Measurements from ENCODE around the gene ANKFY1.

The ANKFY1 gene

DNA sequence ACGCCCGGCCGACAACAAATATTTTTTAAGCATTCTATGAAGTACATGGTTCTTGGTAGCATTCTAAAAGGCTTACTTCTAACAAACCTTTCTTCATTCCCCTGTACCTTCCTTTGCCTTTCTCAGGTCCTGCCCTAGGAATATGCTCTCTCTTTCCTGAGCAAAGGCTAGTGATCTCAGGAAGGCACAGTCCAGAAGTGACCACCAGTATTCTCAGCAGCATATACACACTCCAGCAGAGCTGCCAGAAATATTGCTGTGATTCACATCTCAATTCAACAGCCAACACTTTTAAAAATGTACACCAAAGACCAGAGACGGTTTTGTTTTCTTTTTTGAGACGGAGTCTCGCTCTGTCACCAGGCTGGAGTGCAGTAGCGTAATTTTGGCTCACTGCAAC, 41.4 kb upstream of the ANKFY1 start:
- ChIA-PET CTCF (interaction anchor here (0.7 to 1.8 kb wide), 8 partner anchors 8 to 219 kb away, joined by 3 to 12 read pairs (median 4); no protein-coding TSS in a partner anchor), POLR2A (no interaction called here)
- Histone ChIP-seq H3K27ac (ENCODE audit: extremely low read depth, low read depth, low read length) (no peak overlapping the region), H3K4me1 (ENCODE audit: control insufficient read depth, insufficient read depth, low read length) (peaks cover 5% of the 10 kb centered on the region; the same call in 1 of the 2 replicates), H3K9me3 (ENCODE audit: control insufficient read depth, insufficient read depth, low read depth, low read length) (no peaks in the 10 kb centered on the region), H3K4me3 (ENCODE audit: low read depth, low read length) (no peak overlapping the region), H3K36me3 (ENCODE audit: control insufficient read depth in 2 of 2, insufficient read depth in 1 of 2, low read length in 2 of 2) (peaks cover 19 to 38% of the 10 kb centered on the region in 2 experiments)
- TF ChIP-seq, protein P1, sequence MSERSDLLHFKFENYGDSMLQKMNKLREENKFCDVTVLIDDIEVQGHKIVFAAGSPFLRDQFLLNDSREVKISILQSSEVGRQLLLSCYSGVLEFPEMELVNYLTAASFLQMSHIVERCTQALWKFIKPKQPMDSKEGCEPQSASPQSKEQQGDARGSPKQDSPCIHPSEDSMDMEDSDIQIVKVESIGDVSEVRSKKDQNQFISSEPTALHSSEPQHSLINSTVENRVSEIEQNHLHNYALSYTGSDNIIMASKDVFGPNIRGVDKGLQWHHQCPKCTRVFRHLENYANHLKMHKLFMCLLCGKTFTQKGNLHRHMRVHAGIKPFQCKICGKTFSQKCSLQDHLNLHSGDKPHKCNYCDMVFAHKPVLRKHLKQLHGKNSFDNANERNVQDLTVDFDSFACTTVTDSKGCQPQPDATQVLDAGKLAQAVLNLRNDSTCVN (tag by site-specific recombination; optimal IDR thresholded peaks at IDR 0.05) = no peak
- TF ChIP-seq ZNF221 (tag by site-specific recombination; IDR thresholded peaks at IDR 0.05; ENCODE audit: borderline replicate concordance) (no peak), ZBTB48 (tag by site-specific recombination; IDR thresholded peaks at IDR 0.05) (no peak), ZNF140 (tag by site-specific recombination; IDR thresholded peaks at IDR 0.05) (no peak), ZNF701 (tag by site-specific recombination; IDR thresholded peaks at IDR 0.05) (no peak)

GRCh38 chr17:4304417-4305027, 40.7 kb upstream of the ANKFY1 start:
- Histone ChIP-seq H3K9me3 (ENCODE audit: control insufficient read depth, insufficient read depth, low read depth, low read length) (no peaks in the 10 kb centered on the region), H3K4me1 (ENCODE audit: control insufficient read depth, insufficient read depth, low read length) (peaks cover 5% of the 10 kb centered on the region; the same call in 1 of the 2 replicates), H3K27ac (ENCODE audit: extremely low read depth, low read depth, low read length) (no peak overlapping the region), H3K36me3 (ENCODE audit: control insufficient read depth in 2 of 2, insufficient read depth in 1 of 2, low read length in 2 of 2) (peaks cover 19 to 38% of the 10 kb centered on the region in 2 experiments), H3K4me3 (ENCODE audit: low read depth, low read length) (no peak overlapping the region)
- TF ChIP-seq ZNF654 (tag by site-specific recombination; IDR thresholded peaks at IDR 0.05; ENCODE audit: low read depth) (peak; percentile 68), ZNF184 (tag by site-specific recombination; IDR thresholded peaks at IDR 0.05) (0 out of 2 replicates have a peak, but pooled peaks have one; percentile 35), ZNF10 (tag by site-specific recombination; IDR thresholded peaks at IDR 0.05) (no peak), CTCF (tag by site-specific recombination; IDR thresholded peaks at IDR 0.05) (0 out of 2 replicates have a peak, but pooled peaks have one; percentile 16), ZNF660 (tag by site-specific recombination; IDR thresholded peaks at IDR 0.05) (0 out of 2 replicates have a peak, but pooled peaks have one; percentile 39)
- ChIA-PET CTCF (interaction anchor here (0.6 to 2.5 kb wide), 24 partner anchors 9 to 218 kb away, joined by 3 to 21 read pairs (median 4); partner anchors contain the start of gene UBE2G1), POLR2A (no interaction called here)

GRCh38 chr17:4301066-4301465, 37.3 kb upstream of the ANKFY1 start:
- Histone ChIP-seq H3K4me3 (ENCODE audit: low read depth, low read length) (no peak overlapping the region), H3K9me3 (ENCODE audit: control insufficient read depth, insufficient read depth, low read depth, low read length) (no peaks in the 10 kb centered on the region), H3K27ac (ENCODE audit: extremely low read depth, low read depth, low read length) (no peak overlapping the region), H3K4me1 (ENCODE audit: control insufficient read depth, insufficient read depth, low read length) (peaks cover 26% of the 10 kb centered on the region), H3K36me3 (ENCODE audit: control insufficient read depth in 2 of 2, insufficient read depth in 1 of 2, low read length in 2 of 2) (peaks cover 19 to 30% of the 10 kb centered on the region in 2 experiments)
- ChIA-PET POLR2A (no interaction called here), CTCF (interaction anchor here (1.0 to 1.1 kb wide), 2 partner anchors 14 to 85 kb away, joined by 3 to 10 read pairs; no protein-coding TSS in a partner anchor)
- TF ChIP-seq ZNF366 (tag by site-specific recombination; conservative IDR thresholded peaks at IDR 0.05) = no peak
- TF ChIP-seq ZNF175 (tag by site-specific recombination; IDR thresholded peaks at IDR 0.05) = no peak
- no peak for TF ChIP-seq ZNF311 (tag by site-specific recombination; IDR thresholded peaks at IDR 0.05; ENCODE audit: borderline replicate concordance)
- TF ChIP-seq ZNF18 (tag by site-specific recombination; IDR thresholded peaks at IDR 0.05) = no peak
- TF ChIP-seq EGR2 (tag by site-specific recombination; IDR thresholded peaks at IDR 0.05; ENCODE audit: low read depth) = no peak
- no peak for TF ChIP-seq ZNF16 (tag by site-specific recombination; IDR thresholded peaks at IDR 0.05; ENCODE audit: low read depth)

Data from HEK293 (cell line).